ENCODE results near the gene ALG1.
"Not testable (repeated sequence)": the region's sequence is repeated elsewhere in the genome, so short reads cannot be mapped to it uniquely, and the experiment has no call there.

The ALG1 gene

GRCh38 chr16:5073279-5073629 lies 1.6 kb downstream of the ALG1 start:
- no peak for DNase-seq (ENCODE audit: low read depth in 2 of 2)

- not testable (repeated sequence) for DNase-seq (ENCODE audit: low read depth in 2 of 2)
Observed at GRCh38 chr16:5073771-5074170, 2.1 kb downstream of the ALG1 start.

DNA sequence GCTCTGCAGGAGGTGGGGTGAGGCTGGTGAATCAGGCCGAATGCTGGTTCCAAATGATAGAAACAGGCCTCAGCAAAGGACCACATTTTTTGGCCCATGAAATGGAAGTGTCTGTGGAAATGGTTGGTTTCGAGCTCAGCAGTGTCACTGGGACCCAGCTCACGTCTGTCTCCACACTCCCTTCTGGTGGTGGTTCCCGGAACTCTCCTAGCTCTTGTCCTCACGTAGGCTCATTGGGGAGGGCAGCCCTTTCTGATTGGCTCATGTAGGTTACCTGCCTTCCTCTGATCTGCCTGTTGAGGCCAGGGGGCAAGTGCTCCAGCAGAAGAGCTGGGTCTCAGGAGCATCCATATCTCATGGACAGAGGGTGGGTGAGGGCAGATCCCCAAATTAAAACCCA lies 4.0 kb downstream of the ALG1 start:
- no peak for DNase-seq (ENCODE audit: low read depth in 2 of 2)

DNA sequence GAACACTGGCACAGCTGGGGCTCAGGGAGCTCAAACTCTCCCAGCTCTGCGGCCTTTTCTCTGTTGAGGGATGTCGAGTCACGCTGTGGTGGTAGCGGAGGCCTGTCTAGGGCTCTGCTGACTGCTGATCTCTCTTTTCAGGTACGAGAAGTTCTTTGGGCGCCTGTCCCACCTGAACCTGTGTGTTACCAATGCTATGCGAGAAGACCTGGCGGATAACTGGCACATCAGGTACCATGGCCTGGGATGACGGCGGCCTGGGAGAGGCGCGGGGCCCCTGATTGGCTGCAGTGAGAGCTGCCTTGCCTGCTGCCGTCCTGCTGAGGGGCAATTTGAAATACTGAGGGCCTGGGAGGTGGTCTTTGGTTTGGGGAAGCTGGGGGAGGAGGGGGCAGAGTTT lies 5.7 kb downstream of the ALG1 start:
- DNase-seq (ENCODE audit: low read depth in 2 of 2), result no peak

DNA sequence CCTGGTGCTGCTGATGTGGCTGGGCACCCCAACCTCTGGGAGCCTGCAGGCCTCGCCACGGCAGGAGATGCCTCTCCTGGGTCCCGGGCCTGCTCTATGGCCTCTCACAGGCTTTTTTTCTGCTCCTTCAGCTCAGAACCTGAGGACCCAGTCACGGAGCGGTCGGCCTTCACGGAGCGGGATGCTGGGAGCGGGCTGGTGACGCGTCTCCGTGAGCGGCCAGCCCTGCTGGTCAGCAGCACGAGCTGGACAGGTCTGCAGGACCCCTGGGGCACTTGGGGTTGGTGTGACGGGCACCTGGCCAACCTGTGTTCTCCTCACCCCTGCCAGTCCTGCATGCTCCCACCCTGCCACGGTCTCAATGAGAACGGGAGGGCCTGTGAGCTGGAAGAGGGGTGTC lies 7.0 kb downstream of the ALG1 start:
- DNase-seq (ENCODE audit: low read depth in 2 of 2), result no peak

- DNase-seq (ENCODE audit: low read depth in 2 of 2), result not testable (repeated sequence)
Observed at GRCh38 chr16:5080461-5080860, 8.8 kb downstream of the ALG1 start.

DNA sequence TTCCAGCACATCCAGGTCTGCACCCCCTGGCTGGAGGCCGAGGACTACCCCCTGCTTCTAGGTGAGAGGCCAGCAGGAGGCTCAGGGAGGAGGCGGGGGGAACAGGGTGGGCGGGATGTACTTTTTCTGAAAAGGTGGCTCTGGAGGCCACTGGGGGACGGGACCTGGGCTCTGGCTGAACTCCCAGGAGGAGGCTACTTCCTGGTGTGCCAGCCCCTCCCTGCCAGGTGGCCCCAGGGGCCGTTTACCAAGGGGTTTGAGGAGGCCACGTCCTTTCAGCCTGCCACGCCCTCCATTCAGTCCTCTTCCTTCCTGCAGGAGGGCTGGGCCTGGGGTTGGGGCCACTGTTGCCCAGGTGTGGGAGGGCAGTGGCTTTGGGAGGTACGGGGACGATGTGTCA lies 9.4 kb downstream of the ALG1 start:
- DNase-seq (ENCODE audit: low read depth in 2 of 2), result not testable (repeated sequence)

- DNase-seq (ENCODE audit: low read depth in 2 of 2), result not testable (repeated sequence)
Observed at GRCh38 chr16:5083646-5084045, 12.0 kb downstream of the ALG1 start.

DNA sequence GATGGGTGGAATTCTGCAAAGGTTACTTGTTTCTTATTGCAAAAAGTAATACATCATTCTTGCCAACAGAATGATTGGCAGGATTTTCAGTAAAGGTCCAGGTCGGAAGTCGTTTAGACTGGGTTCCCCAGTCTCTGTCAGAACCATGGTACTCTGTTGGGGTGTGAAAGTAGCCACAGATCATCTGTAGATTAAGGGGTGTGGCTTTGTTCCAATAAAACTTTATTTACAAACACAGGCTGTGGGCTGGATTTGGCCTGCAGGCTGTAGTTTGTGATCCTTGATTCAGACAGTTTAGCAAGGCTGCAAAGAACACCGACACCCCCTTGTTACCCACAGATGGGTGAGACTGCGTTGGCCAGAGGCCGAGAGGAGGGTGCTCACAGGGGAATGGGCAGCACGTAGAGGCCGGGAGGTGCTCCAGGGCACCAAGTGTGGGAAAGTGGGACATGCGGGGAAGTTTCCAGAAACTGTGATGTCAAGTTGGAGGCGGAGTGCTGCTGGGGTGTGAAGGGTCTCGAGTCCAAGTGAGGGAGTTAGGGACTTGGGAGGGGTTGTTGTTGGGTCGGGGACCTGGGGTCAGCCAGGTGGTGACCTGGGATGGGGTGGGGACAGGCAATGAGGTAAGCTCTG lies 12.6 kb downstream of the ALG1 start:
- not testable (repeated sequence) for DNase-seq (ENCODE audit: low read depth in 2 of 2)

DNA sequence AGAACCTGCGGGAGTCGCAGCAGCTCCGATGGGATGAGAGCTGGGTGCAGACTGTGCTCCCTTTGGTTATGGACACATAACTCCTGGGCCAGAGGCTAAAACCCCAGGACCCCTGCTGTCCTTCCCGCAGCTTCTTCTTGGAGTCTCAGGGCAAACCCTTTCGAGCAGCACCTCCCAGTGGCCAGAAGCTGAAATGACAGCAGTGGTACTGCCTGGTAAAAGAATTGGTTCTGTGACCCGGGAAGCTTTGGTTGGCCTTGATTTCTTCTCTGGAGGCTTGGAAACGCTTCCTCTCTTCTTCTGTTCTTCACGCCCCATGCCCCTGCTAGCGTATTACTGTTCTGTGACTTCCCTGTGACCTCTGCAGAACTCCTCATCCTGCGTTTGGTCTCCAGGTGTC lies 13.2 kb downstream of the ALG1 start:
- not testable (repeated sequence) for DNase-seq (ENCODE audit: low read depth in 2 of 2)

- not testable (repeated sequence) for DNase-seq (ENCODE audit: low read depth in 2 of 2)
Observed at GRCh38 chr16:5085716-5086115, 14.1 kb downstream of the ALG1 start.

- DNase-seq (ENCODE audit: low read depth in 2 of 2), result not testable (repeated sequence)
Observed at GRCh38 chr16:5088086-5088790, 16.6 kb downstream of the ALG1 start.

DNA sequence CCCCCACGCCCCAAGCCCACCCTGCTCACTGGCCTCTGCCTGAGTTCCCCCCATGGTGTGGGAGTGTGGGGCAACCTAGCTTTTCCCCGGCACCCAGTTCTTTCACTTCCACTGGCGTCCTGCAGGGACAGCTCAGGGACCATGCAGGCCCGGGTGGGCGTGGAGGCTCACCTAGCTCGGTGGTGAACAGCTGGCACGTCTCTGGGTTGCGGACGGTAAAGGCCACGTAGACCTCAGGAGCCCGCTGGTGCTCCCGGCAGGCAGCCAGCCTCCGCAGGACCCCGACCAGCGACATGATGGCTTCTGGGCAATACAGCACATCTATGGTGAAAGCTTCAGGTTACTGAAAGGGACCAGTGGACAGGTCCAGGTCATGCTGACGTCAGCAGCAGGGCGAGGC lies 17.3 kb downstream of the ALG1 start:
- not testable (repeated sequence) for DNase-seq (ENCODE audit: low read depth in 2 of 2)

DNA sequence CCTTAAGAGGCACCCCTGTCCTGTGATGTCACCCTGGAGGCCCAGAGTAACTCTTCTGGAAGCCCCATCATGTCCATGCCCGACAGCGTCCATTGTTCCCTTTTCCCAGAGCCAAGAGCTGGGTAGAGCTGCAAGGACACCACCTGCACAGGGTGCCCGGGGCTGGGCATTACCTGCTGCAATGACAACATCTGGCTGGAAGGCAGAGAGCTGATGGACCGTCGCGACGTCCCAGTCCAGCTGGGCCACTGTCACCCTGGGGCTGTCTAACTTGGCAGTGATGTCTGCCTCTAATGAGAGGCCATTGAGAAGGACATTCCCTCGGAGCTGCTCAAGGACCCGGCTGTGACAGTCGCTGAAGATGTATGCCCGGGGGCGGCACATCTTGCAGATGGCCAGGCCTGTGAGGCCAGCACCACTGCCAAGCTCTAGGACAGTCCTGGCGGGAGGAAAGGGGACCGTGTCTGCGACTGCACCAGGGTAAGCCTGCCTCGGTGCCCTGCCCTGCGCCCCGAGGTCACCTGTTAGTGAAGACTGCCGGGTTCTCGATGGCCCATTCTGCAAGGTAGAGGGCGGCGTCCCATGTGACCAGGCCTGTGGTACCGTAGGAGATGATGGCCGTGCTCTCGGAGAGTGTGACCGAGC lies 18.4 kb downstream of the ALG1 start:
- DNase-seq (ENCODE audit: low read depth in 2 of 2), result not testable (repeated sequence)

GRCh38 chr16:5090592-5090991 lies 18.9 kb downstream of the ALG1 start:
- not testable (repeated sequence) for DNase-seq (ENCODE audit: low read depth in 2 of 2)

DNA sequence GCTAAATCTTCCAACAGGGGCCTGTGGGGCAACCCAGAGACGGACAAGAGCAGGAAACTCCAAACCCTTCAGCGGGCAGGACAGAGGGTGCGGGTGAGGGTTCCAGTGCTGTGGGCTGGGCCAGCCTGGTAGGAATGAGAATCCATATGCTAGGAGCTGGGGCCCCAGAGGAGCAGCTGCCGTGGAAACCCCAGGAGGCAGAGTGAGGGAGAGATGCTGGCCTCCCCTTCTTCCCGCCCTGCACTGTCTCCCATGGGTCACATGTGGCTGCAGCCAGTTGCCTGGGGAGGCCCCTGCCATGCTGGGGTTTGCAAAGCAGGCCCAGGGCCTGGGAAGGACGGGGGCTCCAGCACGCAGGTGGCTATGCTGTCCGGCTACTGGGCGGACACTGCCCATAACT lies 21.4 kb downstream of the ALG1 start:
- DNase-seq (ENCODE audit: low read depth in 2 of 2), result not testable (repeated sequence)

GRCh38 chr16:5093746-5094145 lies 22.1 kb downstream of the ALG1 start:
- DNase-seq (ENCODE audit: low read depth in 2 of 2), result not testable (repeated sequence)

DNA sequence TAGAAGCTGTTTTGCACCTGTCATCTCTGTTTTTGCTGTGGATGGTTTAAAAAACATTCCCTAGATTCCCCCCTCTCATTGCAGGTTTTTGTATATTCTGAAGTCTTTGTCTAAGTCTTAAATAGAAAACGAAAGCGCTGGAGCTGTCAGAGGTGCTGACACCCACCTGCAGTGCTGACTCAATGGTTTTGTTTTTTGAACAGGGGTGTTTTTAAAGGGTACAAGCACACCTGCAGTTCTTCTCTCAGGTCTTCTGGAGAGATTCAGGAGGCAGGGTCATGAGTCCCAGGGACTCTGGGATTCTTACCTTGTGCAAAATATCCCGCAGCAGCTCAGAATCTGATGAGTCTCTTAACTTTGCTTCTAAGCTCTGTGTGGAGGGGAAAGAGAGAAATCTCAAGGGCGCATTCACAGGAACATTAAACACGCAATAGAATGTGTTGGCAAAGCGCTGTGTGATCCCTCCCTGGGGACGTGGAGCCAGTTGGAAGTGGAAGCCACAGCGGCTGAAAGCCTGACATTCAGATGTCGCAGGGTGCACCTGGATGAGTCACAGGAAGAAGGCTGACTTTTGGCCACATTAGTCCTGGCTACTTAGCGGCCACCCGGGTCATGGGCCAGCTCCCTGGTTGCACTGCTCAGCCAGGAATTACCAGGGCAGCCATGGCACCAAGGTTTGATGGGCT lies 23.6 kb downstream of the ALG1 start:
- not testable (repeated sequence) for DNase-seq (ENCODE audit: low read depth in 2 of 2)

DNA sequence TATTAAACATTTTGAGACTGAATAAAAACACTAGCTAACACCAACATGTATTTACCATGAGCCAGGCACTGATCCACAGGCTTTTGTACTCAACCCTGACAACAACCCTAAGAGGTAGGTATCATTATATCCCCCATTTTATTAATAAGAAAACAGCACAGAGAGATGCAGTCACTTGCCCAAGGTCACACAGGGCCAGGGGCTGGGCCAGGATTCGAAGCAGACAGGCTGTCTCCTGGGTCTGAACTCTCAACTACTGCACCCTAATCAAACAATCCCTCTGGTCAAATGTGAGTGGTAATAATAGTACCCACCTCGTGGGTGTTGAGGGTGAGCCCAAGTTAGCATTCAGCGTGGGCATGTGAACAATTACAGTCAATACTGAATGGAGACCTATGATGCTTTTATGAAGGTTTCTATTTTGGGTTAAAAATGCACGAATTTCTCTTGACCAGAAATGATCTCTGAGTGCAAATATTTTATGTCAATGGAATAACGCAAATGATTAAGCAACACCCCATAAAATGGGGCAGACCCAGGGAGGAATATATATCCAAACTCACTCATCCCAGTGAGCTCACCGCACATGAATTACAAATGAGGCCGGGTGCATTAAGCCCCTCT lies 24.9 kb downstream of the ALG1 start:
- peak in 1 of 2 experiments; percentile 16 for DNase-seq (ENCODE audit: low read depth in 2 of 2)

DNA sequence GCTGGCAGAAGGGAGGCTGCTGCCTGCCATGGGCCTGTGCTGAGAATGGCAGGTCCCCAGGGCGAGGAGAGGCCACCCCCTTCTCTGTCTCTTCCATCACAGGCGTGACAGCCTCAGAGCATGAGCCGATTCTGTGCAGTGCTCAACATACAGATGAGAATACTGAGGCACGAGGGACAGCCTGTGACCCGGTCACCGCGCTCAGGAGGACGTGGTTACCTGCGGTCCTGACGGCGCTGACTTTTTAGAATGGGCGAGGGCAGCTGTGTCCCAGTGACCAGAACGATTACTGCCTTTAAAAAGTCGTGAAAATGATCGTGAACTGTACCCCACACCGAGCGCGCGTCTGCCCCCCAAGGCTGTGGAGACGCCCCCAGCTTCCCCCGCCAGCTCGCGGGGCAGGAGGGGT lies 25.4 kb downstream of the ALG1 start:
- not testable (repeated sequence) for DNase-seq (ENCODE audit: low read depth in 2 of 2)

GRCh38 chr16:5097470-5098220 lies 26.0 kb downstream of the ALG1 start, which contains the start of gene EEF2KMT:
EEF2KMT (minus strand) TSS chr16:5097795; CDS start chr16:5097739, 56 bp downstream.
- DNase-seq (ENCODE audit: low read depth in 2 of 2), result peak; percentile 99
